HG02884 (cell line): ENCODE data around the gene HSF2BP.
"Not testable (repeated sequence)": the region's sequence is repeated elsewhere in the genome, so short reads cannot be mapped to it uniquely, and the experiment has no call there.

Experiments
- ATAC-seq: cut with Tn5 transposase; IDR thresholded peaks from one replicate; pipeline ENCODE4 v1.9.1; 2021; ENCODE audit warnings: mild to moderate bottlenecking, moderate library complexity; ENCODE audit not compliant: unreplicated experiment

The HSF2BP gene

GRCh38 chr21:43659136-43660000 is at the start of gene HSF2BP, which contains the start of gene RRP1B:
HSF2BP (minus strand) TSS chr21:43659488; CDS start chr21:43658096, 1,392 bp downstream.
RRP1B (plus strand) TSS chr21:43659560; CDS start chr21:43659665, 105 bp downstream.
- peak; percentile 67 for ATAC-seq

GRCh38 chr21:43708745-43709381 is 49.6 kb upstream of the HSF2BP start:
- ATAC-seq, result no peak

- ATAC-seq, result no peak
Measured at GRCh38 chr21:43707462-43707861, 48.2 kb upstream of the HSF2BP start.

GRCh38 chr21:43703035-43703880 is 44.0 kb upstream of the HSF2BP start:
- no peak for ATAC-seq

- ATAC-seq, result no peak
Measured at GRCh38 chr21:43702785-43703034, 43.4 kb upstream of the HSF2BP start.

- ATAC-seq, result no peak
Measured at GRCh38 chr21:43701936-43702784, 42.9 kb upstream of the HSF2BP start.

GRCh38 chr21:43699933-43700599 is 40.8 kb upstream of the HSF2BP start:
- ATAC-seq, result no peak

GRCh38 chr21:43699492-43699777 is 40.1 kb upstream of the HSF2BP start:
- ATAC-seq, result not testable (repeated sequence)

GRCh38 chr21:43697758-43698643 is 38.7 kb upstream of the HSF2BP start:
- ATAC-seq, result no peak

GRCh38 chr21:43696214-43696613 is 36.9 kb upstream of the HSF2BP start:
- no peak for ATAC-seq

- no peak for ATAC-seq
Measured at GRCh38 chr21:43694437-43695079, 35.3 kb upstream of the HSF2BP start.

- no peak for ATAC-seq
Measured at GRCh38 chr21:43693981-43694380, 34.7 kb upstream of the HSF2BP start.

GRCh38 chr21:43692949-43693348 is 33.7 kb upstream of the HSF2BP start:
- no peak for ATAC-seq

GRCh38 chr21:43691801-43692200 is 32.5 kb upstream of the HSF2BP start:
- ATAC-seq, result no peak

- no peak for ATAC-seq
Measured at GRCh38 chr21:43691086-43691795, 32.0 kb upstream of the HSF2BP start.

GRCh38 chr21:43690346-43690745 is 31.1 kb upstream of the HSF2BP start:
- no peak for ATAC-seq

- no peak for ATAC-seq
Measured at GRCh38 chr21:43689556-43690337, 30.5 kb upstream of the HSF2BP start.
